WTC11 (cell line): Measurements from ENCODE around the gene FAM234A. TPM values are rescaled to one million over a fixed set of nuclear protein-coding genes. Genes with fewer than 3 reads are reported as not detected.

ENCODE experiments used
- ATAC-seq: fragments of 200-7000 bp; cut with Tn5 transposase; 2 replicates; pipeline ENCODE4 v1.10.0; 2021; ENCODE audit warnings: mild to moderate bottlenecking, moderate library complexity
- CTCF ChIA-PET: fragments of 300-600 bp; sonication (Branson Sonifier 250); formaldehyde crosslinking; loops from one replicate; lab custom pipeline; 2021; ENCODE audit warnings: antibody characterized with exemption; lab: Charles Lee
- POLR2A ChIA-PET: fragments of 350-600 bp; sonication (Branson Sonifier 250); formaldehyde crosslinking; loops from one replicate; lab custom pipeline; 2021; ENCODE audit warnings: antibody characterized with exemption; lab: Charles Lee
- DNase-seq: peaks from one replicate; pipeline ENCODE4 v3.0.0; 2021; ENCODE audit warnings: low spot score
- H3K27ac Mint-ChIP-seq: 2 replicates; pipeline ENCODE4 v1.8.0; 2021; ENCODE audit warnings: mixed read lengths
- H3K27me3 Mint-ChIP-seq: 2 replicates; pipeline ENCODE4 v1.8.0; 2021; ENCODE audit warnings: low read depth, mild to moderate bottlenecking, moderate library complexity, mixed read lengths
- H3K36me3 Mint-ChIP-seq: 2 replicates; pipeline ENCODE4 v1.8.0; 2021; ENCODE audit warnings: mixed read lengths
- H3K4me1 Mint-ChIP-seq: 2 replicates; pipeline ENCODE4 v1.8.0; 2022; ENCODE audit warnings: mixed read lengths
- H3K4me3 Mint-ChIP-seq: 2 replicates; pipeline ENCODE4 v1.8.0; 2021; ENCODE audit warnings: mild to moderate bottlenecking, moderate library complexity, mixed read lengths
- H3K9me3 Mint-ChIP-seq: 2 replicates; pipeline ENCODE4 v1.8.0; 2021; ENCODE audit warnings: mixed read lengths
- ATF6 ChIP-seq: sonication (generic); formaldehyde crosslinking; IDR thresholded peaks from 2 replicates; pipeline ENCODE4 v1.8.1; 2023; ENCODE audit warnings: mild to moderate bottlenecking, missing genetic modification reagents
- CBFB ChIP-seq: sonication (generic); formaldehyde crosslinking; IDR thresholded peaks from 2 replicates; pipeline ENCODE4 v1.8.1; 2022; ENCODE audit warnings: mild to moderate bottlenecking, low read depth, missing genetic modification reagents
- EMX1 ChIP-seq: fragments of 250-450 bp; sonication (Bioruptor Pico); IDR thresholded peaks from 2 replicates; pipeline ENCODE4 v1.8.0; 2021; ENCODE audit warnings: mild to moderate bottlenecking
- ESRRA ChIP-seq: sonication (generic); formaldehyde crosslinking; IDR thresholded peaks from 2 replicates; pipeline ENCODE4 v1.8.1; 2022; ENCODE audit warnings: mild to moderate bottlenecking, missing genetic modification reagents, borderline replicate concordance
- FOXP4 ChIP-seq: sonication (generic); formaldehyde crosslinking; IDR thresholded peaks from 2 replicates; pipeline ENCODE4 v1.8.0; 2022; ENCODE audit warnings: mild to moderate bottlenecking, missing genetic modification reagents
- NFYB ChIP-seq: sonication (generic); formaldehyde crosslinking; conservative IDR thresholded peaks from 2 replicates; pipeline ENCODE4 v1.8.0; 2022; ENCODE audit warnings: low read depth, missing genetic modification reagents
- NR1H2 ChIP-seq: sonication (generic); formaldehyde crosslinking; IDR thresholded peaks from 2 replicates; pipeline ENCODE4 v1.9.0; 2021; ENCODE audit warnings: mild to moderate bottlenecking, moderate library complexity, missing genetic modification reagents
- PRDM15 ChIP-seq: sonication (generic); formaldehyde crosslinking; IDR thresholded peaks from 2 replicates; pipeline ENCODE4 v1.8.0; 2022; ENCODE audit warnings: missing genetic modification reagents
- SP1 ChIP-seq: sonication (generic); formaldehyde crosslinking; conservative IDR thresholded peaks from 2 replicates; pipeline ENCODE4 v1.8.1; 2022; ENCODE audit warnings: missing genetic modification reagents
- TP53 ChIP-seq: sonication (generic); formaldehyde crosslinking; IDR thresholded peaks from 2 replicates; pipeline ENCODE4 v1.8.1; 2023; ENCODE audit warnings: mild to moderate bottlenecking, missing genetic modification reagents
- ZNF396 ChIP-seq: fragments of 250-450 bp; sonication (Bioruptor Pico); IDR thresholded peaks from 2 replicates; pipeline ENCODE4 v1.8.0; 2021; ENCODE audit warnings: mild to moderate bottlenecking, moderate library complexity, borderline replicate concordance
- ZNF423 ChIP-seq: fragments of 250-450 bp; sonication (Bioruptor Pico); IDR thresholded peaks from 2 replicates; pipeline ENCODE4 v2.1.2; 2022; ENCODE audit warnings: mild to moderate bottlenecking, moderate library complexity
- ZSCAN18 ChIP-seq: fragments of 250-450 bp; sonication (Bioruptor Pico); IDR thresholded peaks from 2 replicates; pipeline ENCODE4 v2.1.2; 2022; ENCODE audit warnings: mild to moderate bottlenecking, moderate library complexity
- total RNA-seq: library from RNA; stranded (reverse); gene quantifications from 3 replicates; pipeline ENCODE4 v1.2.3, GENCODE V29; 2021
- TF ChIP-seq, protein P1 (sequence below): sonication (generic); formaldehyde crosslinking; IDR thresholded peaks from 2 replicates; pipeline ENCODE4 v1.8.1; 2023; ENCODE audit warnings: mild to moderate bottlenecking, missing genetic modification reagents, moderate library complexity
- TF ChIP-seq, protein P2 (sequence below): fragments of 250-450 bp; sonication (Bioruptor Pico); IDR thresholded peaks from 2 replicates; pipeline ENCODE4 v1.9.0; 2021; ENCODE audit warnings: mild to moderate bottlenecking, borderline replicate concordance
- TF ChIP-seq, protein P3 (sequence below): sonication (generic); formaldehyde crosslinking; IDR thresholded peaks from 2 replicates; pipeline ENCODE4 v1.8.0; 2022; ENCODE audit warnings: mild to moderate bottlenecking, missing genetic modification reagents
- TF ChIP-seq, protein P4 (sequence below): sonication (generic); formaldehyde crosslinking; IDR thresholded peaks from 2 replicates; pipeline ENCODE4 v1.8.1; 2022; ENCODE audit warnings: low read depth, missing genetic modification reagents, borderline replicate concordance

Gene FAM234A
- total RNA-seq, 1 experiment from 2014 or later: 115 TPM

DNA sequence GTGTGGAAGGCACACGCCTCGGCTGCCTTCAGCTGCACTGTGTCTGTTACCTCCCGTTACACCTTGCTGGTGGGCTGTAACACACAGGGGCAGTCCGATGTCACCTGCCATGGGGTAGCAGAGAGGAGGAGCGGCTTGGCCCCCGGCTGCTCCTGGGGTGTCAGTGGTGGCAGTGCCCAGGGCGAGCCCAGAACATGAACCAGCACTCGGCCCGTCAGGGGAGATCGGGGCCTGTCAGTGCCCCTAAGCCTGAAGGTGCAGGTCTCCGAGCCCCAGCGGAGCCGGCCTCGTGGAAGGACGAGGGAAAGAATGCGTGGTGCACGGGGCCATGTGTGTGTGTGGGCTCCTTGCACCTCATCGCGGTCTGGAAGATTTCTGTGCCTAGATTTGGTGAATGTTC lies 25.7 kb downstream of the FAM234A start:
- Mint-ChIP-seq H3K27me3 (no peaks in the 10 kb centered on the region), H3K4me1 (no peaks in the 10 kb centered on the region), H3K36me3 (peaks cover 18% of the 10 kb centered on the region), H3K4me3 (no peak overlapping the region)
- no peak for DNase-seq
- CTCF ChIA-PET: no interaction called here
- POLR2A ChIA-PET: no interaction called here
- no peak for TF ChIP-seq NFYB (CRISPR knock-in tag)
- TF ChIP-seq, protein P1, sequence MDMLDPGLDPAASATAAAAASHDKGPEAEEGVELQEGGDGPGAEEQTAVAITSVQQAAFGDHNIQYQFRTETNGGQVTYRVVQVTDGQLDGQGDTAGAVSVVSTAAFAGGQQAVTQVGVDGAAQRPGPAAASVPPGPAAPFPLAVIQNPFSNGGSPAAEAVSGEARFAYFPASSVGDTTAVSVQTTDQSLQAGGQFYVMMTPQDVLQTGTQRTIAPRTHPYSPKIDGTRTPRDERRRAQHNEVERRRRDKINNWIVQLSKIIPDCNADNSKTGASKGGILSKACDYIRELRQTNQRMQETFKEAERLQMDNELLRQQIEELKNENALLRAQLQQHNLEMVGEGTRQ: no peak
- TF ChIP-seq, protein P2, sequence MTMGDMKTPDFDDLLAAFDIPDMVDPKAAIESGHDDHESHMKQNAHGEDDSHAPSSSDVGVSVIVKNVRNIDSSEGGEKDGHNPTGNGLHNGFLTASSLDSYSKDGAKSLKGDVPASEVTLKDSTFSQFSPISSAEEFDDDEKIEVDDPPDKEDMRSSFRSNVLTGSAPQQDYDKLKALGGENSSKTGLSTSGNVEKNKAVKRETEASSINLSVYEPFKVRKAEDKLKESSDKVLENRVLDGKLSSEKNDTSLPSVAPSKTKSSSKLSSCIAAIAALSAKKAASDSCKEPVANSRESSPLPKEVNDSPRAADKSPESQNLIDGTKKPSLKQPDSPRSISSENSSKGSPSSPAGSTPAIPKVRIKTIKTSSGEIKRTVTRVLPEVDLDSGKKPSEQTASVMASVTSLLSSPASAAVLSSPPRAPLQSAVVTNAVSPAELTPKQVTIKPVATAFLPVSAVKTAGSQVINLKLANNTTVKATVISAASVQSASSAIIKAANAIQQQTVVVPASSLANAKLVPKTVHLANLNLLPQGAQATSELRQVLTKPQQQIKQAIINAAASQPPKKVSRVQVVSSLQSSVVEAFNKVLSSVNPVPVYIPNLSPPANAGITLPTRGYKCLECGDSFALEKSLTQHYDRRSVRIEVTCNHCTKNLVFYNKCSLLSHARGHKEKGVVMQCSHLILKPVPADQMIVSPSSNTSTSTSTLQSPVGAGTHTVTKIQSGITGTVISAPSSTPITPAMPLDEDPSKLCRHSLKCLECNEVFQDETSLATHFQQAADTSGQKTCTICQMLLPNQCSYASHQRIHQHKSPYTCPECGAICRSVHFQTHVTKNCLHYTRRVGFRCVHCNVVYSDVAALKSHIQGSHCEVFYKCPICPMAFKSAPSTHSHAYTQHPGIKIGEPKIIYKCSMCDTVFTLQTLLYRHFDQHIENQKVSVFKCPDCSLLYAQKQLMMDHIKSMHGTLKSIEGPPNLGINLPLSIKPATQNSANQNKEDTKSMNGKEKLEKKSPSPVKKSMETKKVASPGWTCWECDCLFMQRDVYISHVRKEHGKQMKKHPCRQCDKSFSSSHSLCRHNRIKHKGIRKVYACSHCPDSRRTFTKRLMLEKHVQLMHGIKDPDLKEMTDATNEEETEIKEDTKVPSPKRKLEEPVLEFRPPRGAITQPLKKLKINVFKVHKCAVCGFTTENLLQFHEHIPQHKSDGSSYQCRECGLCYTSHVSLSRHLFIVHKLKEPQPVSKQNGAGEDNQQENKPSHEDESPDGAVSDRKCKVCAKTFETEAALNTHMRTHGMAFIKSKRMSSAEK (CRISPR knock-in tag): no peak
- TF ChIP-seq, protein P3, sequence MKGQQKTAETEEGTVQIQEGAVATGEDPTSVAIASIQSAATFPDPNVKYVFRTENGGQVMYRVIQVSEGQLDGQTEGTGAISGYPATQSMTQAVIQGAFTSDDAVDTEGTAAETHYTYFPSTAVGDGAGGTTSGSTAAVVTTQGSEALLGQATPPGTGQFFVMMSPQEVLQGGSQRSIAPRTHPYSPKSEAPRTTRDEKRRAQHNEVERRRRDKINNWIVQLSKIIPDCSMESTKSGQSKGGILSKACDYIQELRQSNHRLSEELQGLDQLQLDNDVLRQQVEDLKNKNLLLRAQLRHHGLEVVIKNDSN: no peak
- TF ChIP-seq TP53 (CRISPR knock-in tag): no peak
- TF ChIP-seq ATF6 (CRISPR knock-in tag): no peak
- TF ChIP-seq NR1H2 (CRISPR knock-in tag): no peak
- no peak for TF ChIP-seq ESRRA (CRISPR knock-in tag)
- TF ChIP-seq PRDM15 (CRISPR knock-in tag): no peak
- no peak for TF ChIP-seq CBFB (CRISPR knock-in tag)
- TF ChIP-seq ZNF423: no peak
- TF ChIP-seq ZNF396 (CRISPR knock-in tag): no peak
- no peak for TF ChIP-seq ZSCAN18 (CRISPR knock-in tag)
- TF ChIP-seq, protein P4, sequence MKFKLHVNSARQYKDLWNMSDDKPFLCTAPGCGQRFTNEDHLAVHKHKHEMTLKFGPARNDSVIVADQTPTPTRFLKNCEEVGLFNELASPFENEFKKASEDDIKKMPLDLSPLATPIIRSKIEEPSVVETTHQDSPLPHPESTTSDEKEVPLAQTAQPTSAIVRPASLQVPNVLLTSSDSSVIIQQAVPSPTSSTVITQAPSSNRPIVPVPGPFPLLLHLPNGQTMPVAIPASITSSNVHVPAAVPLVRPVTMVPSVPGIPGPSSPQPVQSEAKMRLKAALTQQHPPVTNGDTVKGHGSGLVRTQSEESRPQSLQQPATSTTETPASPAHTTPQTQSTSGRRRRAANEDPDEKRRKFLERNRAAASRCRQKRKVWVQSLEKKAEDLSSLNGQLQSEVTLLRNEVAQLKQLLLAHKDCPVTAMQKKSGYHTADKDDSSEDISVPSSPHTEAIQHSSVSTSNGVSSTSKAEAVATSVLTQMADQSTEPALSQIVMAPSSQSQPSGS (CRISPR knock-in tag): no peak
- TF ChIP-seq SP1: no peak
- TF ChIP-seq FOXP4: no peak
- no peak for TF ChIP-seq EMX1 (CRISPR knock-in tag)
- TF ChIP-seq, all 79 proteins: peak for 0
- Mint-ChIP-seq H3K9me3 (no peaks in the 10 kb centered on the region), H3K27ac (no peak overlapping the region)
- no peak for ATAC-seq
